ENCODE results near the gene CYP1A2.

The CYP1A2 gene

GRCh38 chr15:74783072-74783807, 34.6 kb downstream of the CYP1A2 start:
- H3K27ac ChIP-seq (ENCODE audit: low read depth, low read length, poor library complexity, severe bottlenecking), result peak overlapping the region; percentile 99
- H3K4me1 ChIP-seq (ENCODE audit: insufficient read depth, low read length, severe bottlenecking), result peaks cover 87% of the 10 kb centered on the region
- TF ChIP-seq EZH2 (IDR thresholded peaks at IDR 0.05; ENCODE audit: borderline replicate concordance, low read length) (no peak), CTCF (IDR thresholded peaks at IDR 0.05; ENCODE audit: low read length) (no peak)

GRCh38 chr15:74783808-74784175, 35.1 kb downstream of the CYP1A2 start:
- H3K4me3 ChIP-seq (ENCODE audit: low read depth, low read length, poor library complexity, severe bottlenecking), result peak overlapping the region; percentile 97
- H3K4me2 ChIP-seq (ENCODE audit: low read length), result peak overlapping the region; percentile 97
- H4K20me1 ChIP-seq (ENCODE audit: insufficient read depth, low read length), result no peaks in the 10 kb centered on the region
- peak overlapping the region; percentile 99 for H3K9ac ChIP-seq (ENCODE audit: low read length)
- H3K27me3 ChIP-seq (ENCODE audit: insufficient read depth, low read length), result no peaks in the 10 kb centered on the region
- H3F3A ChIP-seq (ENCODE audit: insufficient read depth, low read length), result peaks cover 34% of the 10 kb centered on the region
- no peaks in the 10 kb centered on the region for H3K9me3 ChIP-seq (ENCODE audit: low read length)
- no peak overlapping the region for H2AFZ ChIP-seq (ENCODE audit: low read length)
- TF ChIP-seq CTCF (IDR thresholded peaks at IDR 0.05; ENCODE audit: low read length), result no peak
- H3K4me1 ChIP-seq (ENCODE audit: insufficient read depth, low read length, severe bottlenecking), result peaks cover 87% of the 10 kb centered on the region
- H3K79me2 ChIP-seq (ENCODE audit: insufficient read depth, low read length), result peaks cover 22% of the 10 kb centered on the region
- peaks cover 41% of the 10 kb centered on the region; the same call in 1 of the 2 replicates for H3K36me3 ChIP-seq (ENCODE audit: insufficient read depth, low read length)
- peak overlapping the region; percentile 99 for H3K27ac ChIP-seq (ENCODE audit: low read depth, low read length, poor library complexity, severe bottlenecking)
- no peaks in the 10 kb centered on the region for H3K9me2 ChIP-seq (ENCODE audit: low read depth, low read length)

More at GRCh38 chr15:74783072-74783807, 34.6 kb downstream of the CYP1A2 start:
- H3K79me2 ChIP-seq (ENCODE audit: insufficient read depth, low read length), result peaks cover 22% of the 10 kb centered on the region
- H3K9me3 ChIP-seq (ENCODE audit: low read length), result no peaks in the 10 kb centered on the region
- H3K4me2 ChIP-seq (ENCODE audit: low read length), result peak overlapping the region; percentile 97
- peak overlapping the region; percentile 99 for H3K9ac ChIP-seq (ENCODE audit: low read length)
- H3K4me3 ChIP-seq (ENCODE audit: low read depth, low read length, poor library complexity, severe bottlenecking), result peak overlapping the region; percentile 97
- no peaks in the 10 kb centered on the region for H4K20me1 ChIP-seq (ENCODE audit: insufficient read depth, low read length)
- H3F3A ChIP-seq (ENCODE audit: insufficient read depth, low read length), result peaks cover 34% of the 10 kb centered on the region
- H3K27me3 ChIP-seq (ENCODE audit: insufficient read depth, low read length), result no peaks in the 10 kb centered on the region
- no peak overlapping the region for H2AFZ ChIP-seq (ENCODE audit: low read length)
- peaks cover 38% of the 10 kb centered on the region; the same call in 1 of the 2 replicates for H3K36me3 ChIP-seq (ENCODE audit: insufficient read depth, low read length)
- H3K9me2 ChIP-seq (ENCODE audit: low read depth, low read length), result no peaks in the 10 kb centered on the region

GRCh38 chr15:74784426-74785193, 36.0 kb downstream of the CYP1A2 start:
- H3K36me3 ChIP-seq (ENCODE audit: insufficient read depth, low read length), result peaks cover 46% of the 10 kb centered on the region; the same call in 1 of the 2 replicates
- H3K9ac ChIP-seq (ENCODE audit: low read length), result peak overlapping the region; percentile 99
- H3K27ac ChIP-seq (ENCODE audit: low read depth, low read length, poor library complexity, severe bottlenecking), result peak overlapping the region; percentile 99
- H3K4me1 ChIP-seq (ENCODE audit: insufficient read depth, low read length, severe bottlenecking), result peaks cover 88% of the 10 kb centered on the region
- H3K4me2 ChIP-seq (ENCODE audit: low read length), result peak overlapping the region; percentile 97
- H3K9me3 ChIP-seq (ENCODE audit: low read length), result no peaks in the 10 kb centered on the region
- H3K27me3 ChIP-seq (ENCODE audit: insufficient read depth, low read length), result no peaks in the 10 kb centered on the region
- TF ChIP-seq CTCF (IDR thresholded peaks at IDR 0.05; ENCODE audit: low read length), result peak; percentile 48
- TF ChIP-seq EZH2 (IDR thresholded peaks at IDR 0.05; ENCODE audit: borderline replicate concordance, low read length), result no peak
- H3K4me3 ChIP-seq (ENCODE audit: low read depth, low read length, poor library complexity, severe bottlenecking), result peak overlapping the region; percentile 97
- peaks cover 28% of the 10 kb centered on the region for H3F3A ChIP-seq (ENCODE audit: insufficient read depth, low read length)
- peaks cover 23% of the 10 kb centered on the region for H3K79me2 ChIP-seq (ENCODE audit: insufficient read depth, low read length)
- no peak overlapping the region for H2AFZ ChIP-seq (ENCODE audit: low read length)
- no peaks in the 10 kb centered on the region for H4K20me1 ChIP-seq (ENCODE audit: insufficient read depth, low read length)
- no peaks in the 10 kb centered on the region for H3K9me2 ChIP-seq (ENCODE audit: low read depth, low read length)

Measured in OCI-LY1 (cell line).